Hematopoietic multipotent progenitor cell treated with erythropoietin and hydrocortisone succinate and interleukin-3 and kit ligand, for 17 days (in vitro differentiated cells): Measurements from ENCODE around the gene ABRACL.
"Not testable (repeated sequence)": the region's sequence is repeated elsewhere in the genome, so short reads cannot be mapped to it uniquely, and the experiment has no call there.

Experiments used
- DNase-seq: peaks from one replicate; pipeline ENCODE4 v3.0.0-alpha.2; 2015; ENCODE audit warnings: low spot score

The ABRACL gene

DNA sequence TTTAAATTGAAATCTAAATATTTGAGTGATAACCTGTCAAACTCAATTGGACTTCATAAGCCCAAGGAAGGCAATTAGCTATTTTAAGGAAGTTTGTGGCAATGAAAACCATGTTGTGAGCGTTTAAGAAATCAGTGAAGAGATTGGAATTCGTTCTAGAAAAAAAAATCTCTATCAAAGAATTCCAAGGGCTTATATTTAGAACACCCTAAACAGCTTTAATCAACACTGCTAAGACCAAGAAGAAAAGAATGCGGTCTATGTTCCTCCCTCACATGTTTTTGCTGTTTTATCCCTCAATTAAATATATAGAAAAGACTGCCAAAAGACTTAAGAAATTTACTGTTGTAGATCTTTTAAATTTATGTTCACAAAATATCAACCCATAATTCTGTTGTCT, 16.6 kb upstream of the ABRACL start:
- no peak for DNase-seq

DNA sequence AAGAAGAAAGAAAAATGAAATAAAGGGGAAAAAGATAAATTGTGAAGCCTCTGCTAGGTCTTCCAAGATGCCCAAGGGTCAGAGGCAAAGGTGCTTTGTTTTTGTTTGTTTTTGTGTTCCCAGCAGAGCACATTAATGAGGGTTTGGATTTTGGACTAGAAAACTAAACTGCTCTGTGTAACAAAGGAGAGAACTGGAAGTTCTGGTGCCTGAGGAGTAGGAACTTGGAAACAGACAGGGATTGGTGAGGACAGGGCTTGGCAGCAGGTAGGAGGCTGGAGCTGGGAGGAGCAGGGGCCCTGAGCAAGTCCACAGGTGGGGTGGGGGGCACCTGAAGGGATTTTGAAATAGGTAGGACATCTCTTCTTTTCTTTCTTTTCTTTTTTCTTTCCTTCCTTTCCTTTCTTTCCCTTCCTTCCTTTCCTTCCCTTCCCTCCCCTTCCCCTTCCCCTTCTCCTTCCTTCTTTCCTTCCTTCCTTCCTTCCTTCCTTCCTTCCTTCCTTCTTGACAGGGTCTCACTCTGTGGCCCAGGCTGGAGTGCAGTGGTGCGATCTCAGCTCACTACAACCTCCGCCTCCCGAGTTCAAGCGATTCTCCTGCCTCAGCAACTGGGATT, 15.3 kb upstream of the ABRACL start:
- no peak for DNase-seq

DNA sequence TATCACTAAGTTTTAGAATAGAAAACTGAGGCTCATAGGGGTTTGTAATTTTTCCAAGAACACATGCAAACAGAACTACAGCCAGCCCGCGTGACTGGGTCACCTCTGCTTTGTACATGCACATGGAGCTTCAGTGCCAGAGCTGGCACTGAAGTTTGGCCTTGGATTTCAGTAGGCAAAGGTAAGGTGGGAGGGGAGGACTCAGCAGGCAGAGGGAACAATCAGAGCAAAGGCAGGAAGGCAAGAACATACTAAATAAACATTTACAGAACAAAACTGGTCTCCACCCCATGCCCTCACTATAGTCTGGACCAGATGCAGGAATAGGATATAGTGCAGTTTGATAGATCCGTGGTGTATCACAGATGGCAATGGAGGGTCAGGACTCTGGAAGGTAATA, 13.6 kb upstream of the ABRACL start:
- no peak for DNase-seq

- no peak for DNase-seq
Observed at GRCh38 chr6:139016337-139017213, 12.0 kb upstream of the ABRACL start.

GRCh38 chr6:139017227-139017626, 11.3 kb upstream of the ABRACL start:
- DNase-seq: no peak

DNA sequence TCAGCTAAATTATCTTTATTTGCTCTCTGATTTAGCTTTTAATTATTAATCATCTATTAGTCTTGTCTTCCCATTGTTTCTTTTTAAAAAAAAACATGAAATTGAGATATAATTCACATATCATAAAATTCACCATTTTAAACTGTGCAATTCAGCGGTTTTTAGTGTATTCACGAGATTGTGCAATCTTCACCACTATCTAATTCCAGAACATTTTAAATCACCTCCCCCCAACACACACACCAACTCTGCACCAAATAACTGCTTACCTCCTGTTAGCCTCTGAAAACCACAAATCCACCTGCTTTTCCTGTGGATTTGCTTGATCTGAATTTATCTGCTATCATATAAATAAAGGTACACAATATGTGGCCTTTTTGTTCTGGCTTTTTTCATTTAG, 8.8 kb upstream of the ABRACL start:
- no peak for DNase-seq

- DNase-seq: no peak
Observed at GRCh38 chr6:139020689-139021088, 7.9 kb upstream of the ABRACL start.

DNA sequence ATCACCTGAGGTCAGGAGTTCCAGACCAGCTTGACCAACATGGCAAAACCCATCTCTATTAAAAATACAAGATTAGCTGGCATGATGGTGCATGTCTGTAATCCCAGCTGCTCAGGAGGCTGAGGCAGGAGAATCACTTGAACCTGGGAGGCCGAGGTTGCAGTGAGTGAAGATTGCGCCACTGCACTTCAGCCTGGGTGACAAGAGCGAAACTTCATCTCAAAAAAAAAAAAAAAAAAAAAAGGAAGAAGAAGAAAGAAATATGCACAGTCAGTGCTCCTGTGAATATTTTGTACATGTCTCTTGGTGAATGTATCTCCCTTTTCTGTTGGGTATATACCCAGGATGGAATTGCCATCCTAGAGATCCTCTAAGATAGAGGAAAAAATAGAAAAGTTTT, 3.1 kb upstream of the ABRACL start:
- not testable (repeated sequence) for DNase-seq

DNA sequence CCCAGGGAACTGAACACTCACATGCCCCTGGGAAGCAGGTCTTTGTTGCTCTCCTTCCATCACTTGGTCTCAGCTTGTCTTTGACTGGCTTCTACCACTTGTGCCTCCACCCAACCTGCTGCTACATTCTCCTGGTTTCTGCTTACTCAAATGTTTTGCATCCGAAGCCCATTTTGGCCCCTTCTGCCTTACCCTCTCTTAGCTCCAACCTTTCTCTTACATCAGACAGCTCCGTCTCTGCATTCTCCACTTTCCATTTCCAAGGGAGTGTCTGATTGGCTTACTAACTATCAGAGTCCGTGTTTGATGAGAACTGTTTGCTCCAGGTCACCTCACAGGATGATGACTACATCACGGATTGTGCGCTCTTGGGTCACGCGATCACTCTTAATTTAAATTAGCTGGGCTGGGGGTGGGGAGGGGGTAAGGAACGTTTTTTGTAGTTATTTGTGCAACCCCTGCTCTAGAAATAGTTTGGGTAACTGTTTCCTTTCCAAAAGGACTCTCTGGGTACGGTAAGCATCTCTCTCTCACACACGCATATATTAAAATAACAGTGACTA, 844 bp upstream of the ABRACL start:
- no peak for DNase-seq

DNA sequence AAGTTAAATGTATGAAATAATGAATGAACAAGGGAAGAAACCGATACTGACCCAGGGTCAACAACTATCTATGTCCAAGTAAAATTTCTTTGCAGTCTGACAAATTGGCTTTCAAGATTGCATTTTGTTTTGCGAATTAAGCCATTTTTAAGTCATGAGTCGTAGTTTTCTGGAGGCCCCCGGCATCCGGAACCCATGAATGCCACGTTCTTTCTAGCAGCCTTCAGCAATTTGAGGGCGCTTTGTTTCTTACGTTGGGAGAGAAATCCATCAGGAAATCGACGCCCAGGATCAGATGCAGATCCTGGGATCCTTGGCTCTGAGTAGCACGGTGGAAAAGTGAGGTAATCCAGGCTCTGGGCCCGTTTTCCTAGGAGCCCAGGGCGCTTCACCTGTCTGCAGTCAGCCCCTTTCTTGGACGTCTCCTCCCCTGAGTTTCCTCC, 309 bp upstream of the ABRACL start:
- no peak for DNase-seq

- DNase-seq: no peak
Observed at GRCh38 chr6:139029470-139030227, 1.1 kb downstream of the ABRACL start.

DNA sequence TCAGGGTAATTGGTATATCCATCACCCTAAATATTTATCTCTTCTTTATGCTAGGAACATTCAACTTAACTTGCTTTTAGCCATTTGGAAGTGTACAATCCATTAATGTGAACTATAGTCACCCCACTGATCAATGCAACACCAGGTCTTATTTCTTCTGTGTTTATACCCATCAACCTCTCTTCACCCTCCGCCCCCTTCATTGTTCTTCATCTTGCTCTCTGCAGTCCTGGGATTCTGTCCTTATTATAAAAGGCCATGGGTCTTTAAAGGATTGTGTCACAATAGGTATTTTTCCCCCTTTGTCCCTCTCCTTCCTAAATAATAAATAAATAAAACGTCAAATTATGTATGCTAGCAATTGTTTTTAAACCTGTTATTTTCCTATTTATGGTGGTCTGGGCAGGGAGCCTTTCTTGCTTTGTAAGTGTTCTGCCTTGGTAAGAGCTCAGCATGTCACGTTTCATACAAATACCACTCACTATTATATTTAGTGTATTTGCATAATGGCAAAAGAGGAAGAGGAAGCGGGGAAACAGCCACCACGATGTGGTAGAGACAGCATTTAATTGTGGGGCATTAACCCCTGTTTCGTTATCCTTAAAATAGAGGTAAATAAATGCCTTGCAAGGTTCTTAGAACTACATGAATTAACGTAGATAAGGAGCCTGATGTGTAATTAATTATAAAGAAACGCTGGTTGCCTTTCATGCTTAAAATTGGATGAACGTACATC, 1.9 kb downstream of the ABRACL start:
- no peak for DNase-seq

DNA sequence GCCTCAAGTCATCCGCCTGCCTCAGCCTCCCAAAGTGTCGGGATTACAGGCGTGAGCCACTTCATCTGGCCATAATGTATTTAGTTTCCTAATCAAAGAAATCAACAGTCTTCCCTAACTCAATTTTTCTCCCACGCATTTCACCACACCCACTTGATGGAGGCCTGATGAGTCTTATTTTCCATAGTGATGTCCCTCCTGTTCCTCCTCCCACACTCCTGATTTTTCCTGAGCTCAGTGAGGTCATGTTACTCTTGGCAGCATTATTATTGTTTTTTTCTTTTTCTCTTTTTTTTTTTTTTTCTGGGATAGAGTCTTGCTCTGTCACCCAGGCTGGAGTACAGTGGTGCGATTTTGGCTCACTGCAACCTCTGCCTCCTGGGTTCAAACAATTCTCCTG, 8.9 kb downstream of the ABRACL start:
- DNase-seq: no peak

- DNase-seq: no peak
Observed at GRCh38 chr6:139044250-139044649, 15.7 kb downstream of the ABRACL start.

DNA sequence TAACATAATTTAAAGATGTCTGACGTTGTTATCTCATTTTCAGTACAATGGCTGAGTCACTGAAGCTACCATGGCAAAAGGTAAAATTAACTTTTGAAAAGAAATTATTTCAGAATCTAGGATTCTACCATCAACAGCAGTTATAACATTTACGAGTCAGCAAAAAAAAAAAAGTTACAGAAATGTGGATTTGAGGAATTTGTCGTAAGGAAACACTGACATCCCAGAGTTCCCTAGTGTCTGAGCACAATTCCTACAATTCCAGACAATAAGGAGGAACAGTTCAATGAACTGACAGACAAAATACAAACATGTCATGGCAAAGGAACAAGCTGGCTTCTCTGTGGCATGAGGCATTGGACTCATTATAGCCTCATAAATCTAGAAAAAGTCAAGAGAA, 19.1 kb downstream of the ABRACL start:
- DNase-seq: no peak

GRCh38 chr6:139048912-139049311, 20.4 kb downstream of the ABRACL start:
- not testable (repeated sequence) for DNase-seq

- not testable (repeated sequence) for DNase-seq
Observed at GRCh38 chr6:139050131-139050769, 21.7 kb downstream of the ABRACL start.

GRCh38 chr6:139050770-139051313, 22.3 kb downstream of the ABRACL start:
- no peak for DNase-seq

- DNase-seq: no peak
Observed at GRCh38 chr6:139051396-139052060, 23.0 kb downstream of the ABRACL start.

DNA sequence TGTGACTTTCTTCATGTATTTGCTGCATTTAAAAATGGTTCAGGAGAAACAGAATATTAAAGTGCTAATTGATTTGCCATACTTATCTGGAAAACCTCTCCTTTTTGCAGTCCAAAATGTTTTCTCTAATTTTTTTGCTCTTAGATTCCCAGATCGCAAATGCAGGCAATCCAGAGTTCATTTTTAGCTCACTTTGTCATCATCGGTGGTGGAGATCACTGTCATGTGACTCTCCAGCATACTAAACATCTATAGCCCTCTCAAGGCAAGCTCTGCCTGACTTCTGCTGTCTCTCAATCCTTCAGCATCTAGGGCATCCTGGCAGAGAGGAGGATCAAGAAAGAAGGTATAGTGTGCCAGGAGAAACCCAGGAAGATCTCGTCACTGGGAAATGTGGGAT, 24.8 kb downstream of the ABRACL start:
- DNase-seq: no peak
